GM18909 (cell line): Measurements from ENCODE around the gene LUM.

Experiments
- ATAC-seq: cut with Tn5 transposase; IDR thresholded peaks from one replicate; pipeline ENCODE4 v1.9.1; 2021; ENCODE audit warnings: mild to moderate bottlenecking; ENCODE audit not compliant: unreplicated experiment, poor library complexity

LUM gene, protein sequence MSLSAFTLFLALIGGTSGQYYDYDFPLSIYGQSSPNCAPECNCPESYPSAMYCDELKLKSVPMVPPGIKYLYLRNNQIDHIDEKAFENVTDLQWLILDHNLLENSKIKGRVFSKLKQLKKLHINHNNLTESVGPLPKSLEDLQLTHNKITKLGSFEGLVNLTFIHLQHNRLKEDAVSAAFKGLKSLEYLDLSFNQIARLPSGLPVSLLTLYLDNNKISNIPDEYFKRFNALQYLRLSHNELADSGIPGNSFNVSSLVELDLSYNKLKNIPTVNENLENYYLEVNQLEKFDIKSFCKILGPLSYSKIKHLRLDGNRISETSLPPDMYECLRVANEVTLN

DNA sequence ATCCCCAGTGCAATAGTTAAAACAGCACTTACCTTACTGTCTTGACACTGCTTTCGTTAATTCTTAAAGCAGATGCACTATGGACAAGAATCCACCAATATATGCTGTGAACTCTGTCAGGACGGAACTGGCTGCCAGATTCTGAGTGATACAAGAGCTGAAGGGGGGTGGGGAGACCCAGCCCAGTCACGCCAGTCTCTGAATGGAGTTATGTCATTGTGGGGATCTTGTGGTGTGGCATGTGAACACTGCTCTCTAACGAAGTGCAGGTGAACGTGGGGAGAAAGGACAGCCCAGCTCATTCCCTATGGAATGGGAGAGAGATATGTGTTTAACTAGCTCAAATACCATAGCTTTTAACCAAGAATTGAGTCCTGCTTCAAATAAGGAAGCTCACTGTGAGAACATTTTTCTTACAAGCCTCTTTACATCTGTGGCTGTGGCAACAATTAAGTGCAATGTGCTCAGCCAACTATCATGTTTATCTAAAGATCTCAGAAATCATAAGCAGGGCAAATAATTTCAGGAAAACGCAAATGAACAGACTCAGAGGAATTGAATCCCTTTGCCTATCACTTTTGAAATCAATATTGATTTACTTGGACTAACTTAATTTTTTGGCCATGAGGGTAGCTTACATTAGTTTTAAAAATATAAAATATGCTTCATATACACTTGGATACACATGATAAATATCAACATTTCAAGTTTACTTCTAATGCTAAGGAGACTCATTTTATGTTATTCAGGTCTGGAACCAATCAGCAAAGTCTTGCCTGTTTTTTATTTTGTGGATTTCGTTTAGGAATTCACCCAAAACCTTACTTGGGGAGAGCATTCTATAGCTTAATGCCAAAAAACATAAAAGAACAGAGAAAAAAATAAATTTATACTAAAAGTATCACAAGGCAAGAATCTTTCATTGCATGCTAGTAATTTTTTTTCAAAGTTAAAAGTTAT is at the start of gene LUM:
TSS of gene LUM (minus strand) at position 129 of the 960 bp plus-strand sequence. CDS start 2,515 bp downstream, outside the sequence.
- no peak for ATAC-seq

DNA sequence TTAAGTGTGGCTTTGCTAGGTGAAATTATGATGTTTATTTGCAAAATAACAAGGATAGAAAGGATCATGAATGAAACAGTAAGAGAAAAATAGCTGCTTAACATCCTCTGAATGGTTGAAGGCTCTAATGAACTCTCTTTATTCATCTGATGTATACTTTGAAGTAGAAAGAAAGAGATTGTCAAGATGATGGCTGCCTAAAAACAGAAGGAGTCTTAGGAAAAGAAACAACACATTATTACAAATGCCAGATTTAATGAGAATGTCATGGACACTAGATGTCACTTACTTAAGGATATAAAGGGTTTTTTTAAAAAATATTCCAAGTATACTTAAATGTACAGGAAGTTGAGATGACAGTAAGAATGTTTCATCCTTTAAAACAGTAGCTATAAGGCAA is 49.7 kb upstream of the LUM start:
- ATAC-seq: no peak

DNA sequence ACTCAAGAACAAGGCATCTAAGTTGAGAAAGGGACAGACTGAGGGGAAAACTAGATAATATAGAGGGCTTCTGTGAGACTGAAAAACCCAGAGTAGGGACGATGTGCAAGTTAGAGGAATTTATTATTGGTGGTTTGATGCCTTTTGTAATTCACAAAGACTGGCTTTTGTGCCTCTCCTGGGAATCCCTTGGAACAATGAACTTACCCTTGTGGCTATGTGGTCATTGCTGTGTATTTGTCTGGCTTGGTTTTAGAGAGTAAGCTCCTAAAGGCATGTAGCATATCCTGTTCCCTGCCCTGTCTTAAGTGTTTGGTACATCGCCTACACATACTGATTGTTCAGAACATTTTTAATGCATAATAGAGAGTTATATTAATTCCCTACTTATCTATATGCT is 44.7 kb upstream of the LUM start:
- ATAC-seq: no peak

DNA sequence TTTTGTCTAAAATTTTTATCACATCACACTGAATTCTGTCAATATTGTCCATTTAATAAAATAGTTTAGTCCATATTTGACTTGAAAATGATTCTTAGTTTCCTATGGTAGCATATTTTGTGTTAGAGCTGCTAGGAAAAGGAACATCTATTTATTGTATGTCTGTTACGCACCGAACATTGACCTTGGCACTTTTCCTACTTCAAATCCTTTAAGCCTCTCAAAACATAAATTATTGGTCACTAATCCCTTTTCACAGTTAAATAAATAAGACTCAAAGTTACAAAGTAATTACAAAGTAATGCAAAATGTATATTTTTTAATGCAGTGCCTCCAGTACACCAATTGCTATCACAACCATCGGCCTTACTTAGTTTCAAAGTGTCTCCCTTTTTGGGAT is 42.8 kb upstream of the LUM start:
- ATAC-seq: no peak

DNA sequence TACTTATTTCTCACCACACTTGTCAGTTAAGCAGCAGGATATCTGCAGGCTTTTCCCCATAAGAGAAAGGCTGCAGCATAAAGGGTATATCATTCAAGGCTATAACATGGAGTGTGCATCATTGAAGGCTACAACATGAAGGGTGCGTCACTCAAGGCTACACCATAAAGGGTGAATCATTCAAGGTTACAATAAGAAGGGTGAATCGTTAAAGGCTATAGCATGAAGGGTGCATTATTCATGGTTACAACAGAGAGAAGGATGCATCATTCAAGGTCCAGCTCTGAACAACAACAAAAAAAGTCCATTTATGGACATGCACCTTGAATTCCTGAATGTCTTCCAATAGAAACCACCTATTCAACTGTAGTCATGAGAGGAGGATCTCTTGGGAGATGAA is 32.8 kb upstream of the LUM start:
- no peak for ATAC-seq

DNA sequence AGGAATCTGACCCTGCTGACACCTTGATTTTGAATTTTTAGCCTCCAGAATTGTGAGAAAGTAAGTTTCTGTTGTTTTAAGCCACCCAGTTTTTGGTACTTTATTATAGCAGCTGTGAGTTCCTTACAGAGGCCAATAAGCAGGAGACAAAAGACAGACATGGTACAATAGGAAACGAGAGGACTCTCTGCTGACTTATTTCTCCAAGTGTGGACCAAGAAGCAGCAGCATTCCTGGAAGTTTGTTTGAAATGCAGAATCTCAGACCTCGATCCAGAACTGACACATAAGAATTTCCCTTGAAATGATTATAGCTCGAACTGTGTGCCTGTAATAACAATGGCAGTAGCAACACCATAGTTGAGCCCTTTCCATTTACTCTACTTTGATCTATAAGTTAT is 31.9 kb upstream of the LUM start:
- no peak for ATAC-seq

DNA sequence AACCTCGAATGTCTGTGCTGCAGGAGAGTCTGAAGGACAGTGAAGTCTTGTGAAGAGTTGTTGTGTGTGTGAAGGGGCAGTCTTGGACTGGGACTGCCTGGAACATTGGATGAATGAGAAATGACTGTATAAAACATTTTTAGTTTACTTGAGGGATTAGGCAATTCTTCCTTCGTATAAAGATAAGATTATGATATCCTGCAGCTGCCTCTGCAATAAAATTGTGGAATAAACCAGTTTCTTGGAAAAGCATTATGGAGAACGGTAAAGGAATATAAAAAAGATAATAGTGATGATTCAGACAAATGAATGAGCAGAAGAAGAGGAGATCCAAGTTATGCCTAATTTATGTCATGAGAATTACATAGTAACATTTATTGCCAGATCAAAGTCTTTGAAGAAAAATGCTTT is 30.9 kb upstream of the LUM start:
- ATAC-seq: no peak

DNA sequence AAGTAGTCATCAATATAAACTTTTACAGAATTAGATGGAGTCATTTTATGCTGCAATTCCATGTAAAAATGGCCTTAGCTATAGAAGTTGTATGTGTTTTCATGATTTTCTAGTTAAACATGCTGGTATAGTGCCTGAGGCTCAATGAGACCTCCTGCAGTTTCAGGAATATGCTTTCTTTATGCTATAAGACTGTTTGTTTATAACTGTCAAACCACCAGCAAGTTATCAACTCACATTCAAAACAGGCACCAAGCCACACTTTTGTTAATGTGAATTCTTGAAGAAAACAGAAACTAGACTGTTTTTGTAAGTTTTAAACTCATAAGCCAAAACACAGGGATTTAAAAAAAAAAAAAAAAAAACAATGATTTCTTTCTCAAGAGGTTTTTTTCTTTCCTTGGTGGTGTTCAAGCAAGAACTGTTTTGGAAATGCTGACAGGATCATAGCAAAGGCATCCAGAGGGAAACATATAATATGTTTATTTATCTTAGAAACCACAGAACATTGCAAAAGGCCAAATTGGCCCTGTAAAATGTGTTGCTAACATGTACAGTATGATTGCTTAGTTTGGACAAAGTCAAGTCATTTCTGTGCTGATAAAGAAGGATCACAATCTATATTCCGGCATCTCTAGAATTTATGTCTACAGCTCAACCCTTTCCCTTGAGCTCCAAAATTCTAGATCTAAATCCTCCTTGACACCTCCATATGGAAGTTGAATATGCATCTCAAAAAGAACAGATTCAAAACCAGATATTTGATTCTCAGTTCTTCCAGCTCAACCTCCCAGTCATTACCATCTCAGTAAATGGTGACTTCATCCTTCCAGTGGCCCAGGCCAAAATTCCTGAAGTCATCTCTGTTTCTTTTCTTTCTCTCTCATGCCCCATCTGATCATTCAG is 29.0 kb upstream of the LUM start:
- ATAC-seq: no peak

DNA sequence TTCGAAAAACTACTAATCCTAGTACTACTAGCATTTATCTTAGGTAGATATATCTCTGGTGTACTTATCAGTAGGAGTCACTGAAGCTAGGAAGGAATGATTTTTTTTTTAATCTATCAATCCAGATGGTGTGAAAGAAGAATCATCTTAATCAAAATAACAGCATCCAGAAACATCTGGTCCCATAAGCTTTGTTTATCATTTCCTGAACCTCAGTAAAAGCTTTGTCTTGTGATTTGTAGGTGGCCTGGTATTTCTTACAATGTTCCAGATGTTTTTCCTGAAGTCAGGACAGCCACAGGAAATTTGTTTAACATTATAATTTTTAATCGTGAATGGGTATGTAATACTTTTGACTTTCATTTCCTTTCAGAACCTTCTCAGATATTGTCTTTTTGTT is 28.0 kb upstream of the LUM start:
- ATAC-seq: no peak

DNA sequence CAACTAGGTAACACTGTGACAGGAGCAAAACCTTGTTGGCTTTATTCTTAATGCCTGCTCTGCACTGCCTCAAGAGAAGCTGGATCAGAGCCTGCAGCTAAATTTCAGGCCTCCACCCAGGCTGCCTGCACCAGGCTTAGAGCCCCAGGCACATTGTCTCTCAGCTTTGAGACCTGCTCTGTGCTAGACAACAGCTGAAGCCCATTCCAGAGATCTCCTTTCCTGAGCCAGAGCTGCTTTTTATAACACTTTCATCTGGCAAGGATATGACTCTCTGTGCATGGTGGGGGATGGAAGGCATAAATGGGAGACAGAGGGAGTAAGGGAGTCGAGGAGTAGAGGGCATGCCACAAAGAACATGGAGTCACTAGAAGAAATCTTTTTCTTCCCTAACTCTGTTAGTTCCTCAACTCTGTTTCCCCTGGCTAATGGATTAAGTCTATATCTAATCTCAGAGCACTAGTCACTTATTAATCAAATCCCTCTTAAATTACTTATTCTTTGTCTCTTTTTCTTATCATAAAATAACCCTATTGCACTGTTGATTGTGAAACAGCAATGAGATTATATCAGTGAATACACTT is 27.1 kb upstream of the LUM start:
- no peak for ATAC-seq

DNA sequence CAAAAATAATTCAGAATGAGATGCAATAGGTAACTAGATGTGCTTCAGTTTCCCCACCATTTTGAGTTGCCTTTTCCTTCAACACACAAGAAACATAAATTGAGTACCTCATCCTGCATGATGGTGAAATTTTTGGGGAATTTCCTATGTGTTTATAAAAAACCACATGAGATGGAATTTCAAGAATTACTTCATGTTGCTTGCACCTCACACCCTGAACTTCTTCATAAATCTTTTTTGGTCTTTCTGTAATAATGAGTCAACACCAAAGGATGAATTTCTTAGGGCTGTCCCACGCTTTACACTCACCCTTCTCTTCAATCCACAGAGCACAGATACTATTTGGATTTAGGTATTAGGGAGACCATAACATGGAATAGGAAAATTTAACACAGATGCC is 22.6 kb upstream of the LUM start:
- ATAC-seq: no peak

DNA sequence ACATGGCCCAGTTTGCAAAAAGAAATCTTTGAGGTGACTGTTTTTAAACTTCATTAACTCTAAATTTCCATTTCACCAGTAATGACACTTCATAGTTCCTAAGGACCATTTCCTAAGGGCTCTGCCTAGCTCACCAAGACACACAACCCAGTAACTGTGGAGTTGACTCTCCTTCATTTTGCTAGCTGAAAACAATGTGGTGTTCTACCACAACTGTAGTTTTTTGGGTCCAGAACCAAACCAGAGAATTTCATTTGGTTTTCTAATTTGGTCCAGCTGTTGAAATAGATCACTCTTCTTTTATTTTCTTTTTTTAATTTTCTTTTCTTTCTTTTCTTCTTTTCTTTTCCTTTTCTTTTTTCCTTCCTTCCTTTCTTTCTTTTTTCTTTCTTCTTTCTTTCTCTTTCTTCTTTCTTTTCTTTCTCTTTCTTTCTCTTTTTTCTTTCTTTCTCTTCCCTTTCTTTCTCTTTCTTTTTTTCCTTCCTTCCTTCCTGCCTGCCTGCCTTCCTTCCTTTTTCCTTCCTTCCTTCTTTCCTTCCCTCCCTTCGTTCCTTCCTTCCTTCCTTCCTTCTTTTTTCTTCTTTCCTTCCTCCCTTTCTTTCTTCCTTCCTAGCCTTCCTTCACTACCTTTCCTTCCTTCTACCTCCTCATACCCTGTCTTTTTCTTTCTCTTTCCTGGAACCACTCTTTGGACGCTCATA is 18.5 kb upstream of the LUM start:
- no peak for ATAC-seq

DNA sequence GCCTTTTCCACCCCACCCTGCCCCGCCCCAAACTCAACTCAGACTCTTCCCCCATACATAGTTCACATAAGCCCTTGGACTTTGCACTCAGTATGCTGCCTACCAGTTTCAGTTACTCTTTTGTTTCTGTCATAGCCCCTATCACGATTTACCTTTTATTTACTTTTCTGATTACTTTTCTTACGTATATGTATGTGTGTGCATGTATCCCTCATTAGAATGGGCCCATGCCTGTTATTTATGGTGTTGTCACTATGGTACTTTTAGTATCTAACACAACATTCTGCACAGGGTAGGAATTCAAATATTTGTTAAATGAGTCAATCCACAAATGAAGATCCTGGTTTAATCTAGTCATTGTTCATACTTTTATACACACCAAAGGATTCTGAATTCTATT is 16.5 kb upstream of the LUM start:
- ATAC-seq: no peak

DNA sequence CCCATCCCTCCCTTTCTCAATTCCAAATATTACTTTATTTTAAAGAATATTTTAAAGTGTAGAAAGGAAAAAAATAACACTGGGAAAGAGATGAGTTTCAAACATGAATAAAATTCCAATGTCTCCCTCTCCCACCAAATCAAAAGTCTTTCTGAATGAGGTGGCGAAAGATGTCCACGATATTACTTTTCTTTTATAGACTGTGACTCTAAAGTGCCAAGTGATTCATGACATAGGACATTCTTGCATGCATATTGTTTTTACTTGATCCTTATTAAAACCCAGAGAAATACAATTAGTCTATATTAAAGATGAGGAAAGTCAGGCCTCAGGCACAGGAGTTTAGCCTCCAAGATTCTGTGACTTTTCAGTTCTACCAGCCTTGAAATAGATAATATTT is 16.0 kb upstream of the LUM start:
- no peak for ATAC-seq

DNA sequence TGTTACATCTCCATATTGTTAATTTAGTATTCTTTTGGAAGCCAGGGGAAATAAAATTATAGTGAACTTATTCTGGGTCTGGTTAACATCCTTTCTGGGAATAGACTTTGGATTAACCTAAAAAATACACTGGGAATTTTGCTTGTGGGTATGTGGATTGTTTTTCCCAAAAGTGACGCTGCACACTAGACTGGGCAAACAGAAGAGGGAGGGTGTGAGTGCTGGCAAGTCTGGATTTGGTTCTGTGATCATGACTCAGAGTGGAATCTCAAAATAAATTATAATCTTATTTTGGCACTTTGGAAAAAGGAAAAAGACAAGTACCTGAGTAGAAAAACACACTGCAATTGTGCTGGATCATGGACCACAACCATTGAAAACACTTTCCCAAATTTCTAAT is 15.2 kb upstream of the LUM start:
- no peak for ATAC-seq

DNA sequence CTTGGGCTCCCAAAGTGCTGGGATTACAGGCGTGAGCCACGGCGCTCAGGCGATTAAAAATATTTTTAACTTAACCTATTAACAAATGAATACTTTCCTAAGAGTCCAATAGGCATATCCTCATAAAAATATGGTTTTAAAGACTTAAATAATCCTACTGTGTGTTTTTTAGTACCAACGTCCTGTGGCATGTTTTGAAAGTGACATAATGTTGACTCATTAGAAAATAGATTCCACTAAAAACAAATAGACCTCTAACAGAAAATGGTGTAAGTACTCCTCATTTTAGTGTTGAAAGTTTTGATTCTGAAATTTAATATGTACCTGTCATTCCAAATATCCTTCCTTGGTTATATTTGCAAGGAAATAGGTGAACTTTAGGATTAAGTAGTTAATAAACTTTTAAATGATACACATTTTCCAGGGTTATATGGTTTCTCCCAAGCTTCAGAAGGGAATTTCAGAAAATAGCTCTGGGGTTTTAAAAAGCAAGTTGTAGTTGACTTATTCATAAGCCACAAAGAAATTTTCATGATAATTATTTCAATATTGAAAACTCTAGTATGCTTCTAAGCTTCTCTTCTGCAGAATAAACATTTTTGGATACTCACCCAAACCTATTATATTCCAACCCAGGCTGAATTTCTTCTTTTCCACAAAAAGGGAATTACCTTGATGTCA is 12.1 kb upstream of the LUM start:
- ATAC-seq: no peak

DNA sequence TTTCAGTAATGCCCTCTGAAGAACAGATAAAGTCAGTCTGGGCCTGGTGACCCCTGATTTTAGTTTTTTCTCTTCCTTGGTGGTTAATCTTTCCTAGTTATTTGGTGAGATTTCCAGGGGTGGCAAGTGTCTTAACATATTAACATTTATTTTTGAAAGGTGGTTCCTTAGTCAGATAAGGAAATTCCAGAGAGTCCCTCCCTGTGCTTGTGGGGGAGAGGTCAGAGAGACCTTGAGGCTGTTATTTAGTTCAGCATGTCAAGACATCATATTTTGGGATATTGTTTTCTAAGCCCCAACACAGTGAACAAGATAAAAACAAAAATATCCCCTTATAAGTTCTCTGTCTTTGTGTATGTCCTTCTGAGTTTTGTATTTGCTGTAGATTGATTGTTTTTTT is 9.5 kb upstream of the LUM start:
- no peak for ATAC-seq

DNA sequence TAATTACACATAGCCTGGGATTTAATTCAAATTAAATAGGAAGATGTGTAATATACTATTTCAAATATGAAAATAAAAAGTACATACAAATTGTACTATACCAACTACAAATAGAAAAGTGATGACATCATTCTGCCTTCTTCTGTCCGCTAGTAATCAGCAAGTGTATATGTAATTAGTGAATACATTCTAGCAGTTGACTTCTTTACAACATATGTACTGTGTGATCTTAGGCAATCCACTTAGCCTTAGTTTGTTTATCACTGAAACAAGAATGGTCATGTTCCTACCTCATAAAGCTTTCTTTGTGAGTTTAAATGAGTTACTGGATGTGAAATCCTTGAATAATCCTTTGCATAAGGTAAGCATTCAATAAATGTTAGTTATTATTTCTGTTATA is 7.8 kb upstream of the LUM start:
- ATAC-seq: no peak

DNA sequence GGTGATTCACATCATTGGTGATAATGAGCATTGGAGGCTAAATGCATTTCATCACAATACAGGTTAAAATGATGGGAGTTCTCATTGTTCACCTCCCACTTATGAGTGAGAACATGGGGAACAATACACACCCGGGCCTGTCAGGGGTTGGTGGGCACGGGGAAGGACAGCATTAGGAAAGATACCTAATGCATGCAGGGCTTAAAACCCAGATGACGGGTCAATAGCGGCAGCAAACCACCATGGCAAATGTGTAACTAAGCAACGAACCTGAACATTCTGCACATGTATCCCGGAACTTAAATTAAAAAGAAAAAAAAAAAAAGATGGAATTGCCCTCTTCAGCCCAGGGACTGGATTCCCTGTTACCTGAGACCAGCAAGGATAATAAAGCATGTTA is 2.3 kb upstream of the LUM start:
- no peak for ATAC-seq
